OCI-LY1 (cell line): ENCODE results near the gene PTPRT.

Experiments used
- H2AFZ ChIP-seq: fragments of 200-600 bp; sonication (generic), shearing (Covaris generic); 2 replicates; pipeline ENCODE4 v1.6.0; 2014; ENCODE audit warnings: antibody characterized with exemption, mild to moderate bottlenecking, low read length
- H3F3A ChIP-seq: fragments of 200-600 bp; sonication (generic), shearing (Covaris generic); 2 replicates; pipeline ENCODE4 v1.6.0; 2014; ENCODE audit warnings: mild to moderate bottlenecking, antibody characterized with exemption, low read length, moderate library complexity; ENCODE audit not compliant: insufficient read depth
- H3K27ac ChIP-seq: fragments of 200-600 bp; sonication (generic); 2 replicates; pipeline ENCODE4 v1.5.1; 2014; ENCODE audit warnings: low read length, mixed run types, mild to moderate bottlenecking, low read depth; ENCODE audit not compliant: poor library complexity, severe bottlenecking
- H3K27me3 ChIP-seq: fragments of 200-600 bp; sonication (generic); 2 replicates; pipeline ENCODE4 v1.6.0; 2014; ENCODE audit warnings: antibody characterized with exemption, mild to moderate bottlenecking, low read length, moderate library complexity; ENCODE audit not compliant: insufficient read depth
- H3K36me3 ChIP-seq: fragments of 200-600 bp; sonication (generic); 2 replicates; pipeline ENCODE4 v1.6.1; 2014; ENCODE audit warnings: mild to moderate bottlenecking, antibody characterized with exemption, low read length, moderate library complexity, mixed read lengths; ENCODE audit not compliant: insufficient read depth
- H3K4me1 ChIP-seq: fragments of 200-600 bp; sonication (generic); 2 replicates; pipeline ENCODE4 v1.5.1; 2014; ENCODE audit warnings: mild to moderate bottlenecking, low read length, moderate library complexity; ENCODE audit not compliant: insufficient read depth, severe bottlenecking
- H3K4me2 ChIP-seq: fragments of 200-600 bp; sonication (generic), shearing (Covaris generic); 2 replicates; pipeline ENCODE4 v1.6.1; 2014; ENCODE audit warnings: low read length
- H3K4me3 ChIP-seq: fragments of 200-600 bp; sonication (generic); 2 replicates; pipeline ENCODE4 v1.5.1; 2014; ENCODE audit warnings: low read length, low read depth, mild to moderate bottlenecking, mixed read lengths; ENCODE audit not compliant: poor library complexity, severe bottlenecking
- H3K79me2 ChIP-seq: fragments of 200-600 bp; shearing (Covaris generic); 2 replicates; pipeline ENCODE4 v1.6.1; 2016; ENCODE audit warnings: mixed run types, low read length, mixed read lengths; ENCODE audit not compliant: insufficient read depth
- H3K9ac ChIP-seq: fragments of 200-600 bp; sonication (generic), shearing (Covaris generic); 2 replicates; pipeline ENCODE4 v1.6.1; 2014; ENCODE audit warnings: mild to moderate bottlenecking, low read length, mixed read lengths
- H3K9me2 ChIP-seq: fragments of 200-600 bp; sonication (generic), shearing (Covaris generic); 2 replicates; pipeline ENCODE4 v1.6.1; 2014; ENCODE audit warnings: low read depth, mild to moderate bottlenecking, low read length, mixed read lengths
- H3K9me3 ChIP-seq: fragments of 200-600 bp; shearing (Covaris generic); 2 replicates; pipeline ENCODE4 v1.6.1; 2014; ENCODE audit warnings: low read length, mixed read lengths
- H4K20me1 ChIP-seq: fragments of 200-600 bp; sonication (generic), shearing (Covaris generic); 2 replicates; pipeline ENCODE4 v1.6.0; 2016; ENCODE audit warnings: mild to moderate bottlenecking, low read length; ENCODE audit not compliant: insufficient read depth
- EZH2 ChIP-seq: fragments of 200-600 bp; sonication (generic), shearing (Covaris generic); IDR thresholded peaks from 2 replicates; pipeline ENCODE4 v1.8.0; 2017; ENCODE audit warnings: borderline replicate concordance, mixed run types, mild to moderate bottlenecking, antibody characterized with exemption, low read length, moderate library complexity, mixed read lengths
- TF ChIP-seq, protein P1 (sequence below): fragments of 200-600 bp; sonication (generic), shearing (Covaris generic); IDR thresholded peaks from 2 replicates; pipeline ENCODE4 v1.5.1; 2017; ENCODE audit warnings: mild to moderate bottlenecking, antibody characterized with exemption, low read length, moderate library complexity, mixed read lengths

PTPRT gene

GRCh38 chr20:42093041-42093440 is 1096.7 kb downstream of the PTPRT start:
- Histone ChIP-seq H3K27ac (no peak overlapping the region), H3F3A (no peaks in the 10 kb centered on the region), H3K4me3 (no peak overlapping the region), H3K9ac (no peak overlapping the region), H3K4me2 (no peak overlapping the region), H2AFZ (no peak overlapping the region), H3K9me3 (no peaks in the 10 kb centered on the region), H3K27me3 (no peaks in the 10 kb centered on the region), H3K79me2 (no peaks in the 10 kb centered on the region), H3K9me2 (no peaks in the 10 kb centered on the region), H3K4me1 (no peaks in the 10 kb centered on the region), H3K36me3 (no peaks in the 10 kb centered on the region), H4K20me1 (no peaks in the 10 kb centered on the region)
- TF ChIP-seq EZH2 = no peak
- TF ChIP-seq, protein P1, sequence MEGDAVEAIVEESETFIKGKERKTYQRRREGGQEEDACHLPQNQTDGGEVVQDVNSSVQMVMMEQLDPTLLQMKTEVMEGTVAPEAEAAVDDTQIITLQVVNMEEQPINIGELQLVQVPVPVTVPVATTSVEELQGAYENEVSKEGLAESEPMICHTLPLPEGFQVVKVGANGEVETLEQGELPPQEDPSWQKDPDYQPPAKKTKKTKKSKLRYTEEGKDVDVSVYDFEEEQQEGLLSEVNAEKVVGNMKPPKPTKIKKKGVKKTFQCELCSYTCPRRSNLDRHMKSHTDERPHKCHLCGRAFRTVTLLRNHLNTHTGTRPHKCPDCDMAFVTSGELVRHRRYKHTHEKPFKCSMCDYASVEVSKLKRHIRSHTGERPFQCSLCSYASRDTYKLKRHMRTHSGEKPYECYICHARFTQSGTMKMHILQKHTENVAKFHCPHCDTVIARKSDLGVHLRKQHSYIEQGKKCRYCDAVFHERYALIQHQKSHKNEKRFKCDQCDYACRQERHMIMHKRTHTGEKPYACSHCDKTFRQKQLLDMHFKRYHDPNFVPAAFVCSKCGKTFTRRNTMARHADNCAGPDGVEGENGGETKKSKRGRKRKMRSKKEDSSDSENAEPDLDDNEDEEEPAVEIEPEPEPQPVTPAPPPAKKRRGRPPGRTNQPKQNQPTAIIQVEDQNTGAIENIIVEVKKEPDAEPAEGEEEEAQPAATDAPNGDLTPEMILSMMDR = no peak

DNA sequence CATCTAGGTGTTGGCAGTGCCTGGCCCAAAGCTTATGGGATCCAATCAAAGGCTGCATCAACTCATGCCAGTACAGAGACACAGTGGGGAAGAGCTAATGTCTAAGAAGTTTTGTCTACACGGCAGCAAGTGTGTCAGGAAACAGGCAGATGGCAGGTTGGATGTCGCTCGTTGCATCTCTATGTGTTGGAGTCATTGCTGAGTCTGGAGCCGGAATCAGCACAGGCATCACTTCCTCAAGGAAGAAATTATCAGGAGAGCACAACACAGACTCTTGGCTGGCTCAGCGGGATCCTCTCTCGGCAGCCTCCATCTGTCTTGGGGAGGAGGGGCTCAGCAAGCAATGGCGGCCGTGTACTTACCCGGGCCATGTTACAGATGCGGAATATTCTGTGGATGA is 1104.3 kb downstream of the PTPRT start:
- no peak overlapping the region for H3K4me2 ChIP-seq
- no peak overlapping the region for H3K4me3 ChIP-seq
- H3K9ac ChIP-seq = no peak overlapping the region
- no peak for TF ChIP-seq EZH2
- TF ChIP-seq, protein P1 = no peak
- no peaks in the 10 kb centered on the region for H3K9me3 ChIP-seq
- no peak overlapping the region for H3K27ac ChIP-seq
- H3K79me2 ChIP-seq = no peaks in the 10 kb centered on the region
- no peaks in the 10 kb centered on the region for H3K36me3 ChIP-seq
- H3K4me1 ChIP-seq = no peaks in the 10 kb centered on the region
- no peaks in the 10 kb centered on the region for H3K27me3 ChIP-seq
- no peaks in the 10 kb centered on the region for H3K9me2 ChIP-seq
- no peaks in the 10 kb centered on the region for H3F3A ChIP-seq
- H4K20me1 ChIP-seq = no peaks in the 10 kb centered on the region
- no peak overlapping the region for H2AFZ ChIP-seq

GRCh38 chr20:42083280-42083679 is 1106.4 kb downstream of the PTPRT start:
- H3K27ac ChIP-seq = no peak overlapping the region
- TF ChIP-seq, protein P1 = no peak
- TF ChIP-seq EZH2 = no peak
- H2AFZ ChIP-seq = no peak overlapping the region
- H3K4me3 ChIP-seq = no peak overlapping the region
- H3K9ac ChIP-seq = no peak overlapping the region
- H3K9me3 ChIP-seq = no peaks in the 10 kb centered on the region
- H3K27me3 ChIP-seq = no peaks in the 10 kb centered on the region
- H3F3A ChIP-seq = no peaks in the 10 kb centered on the region
- H3K9me2 ChIP-seq = no peaks in the 10 kb centered on the region
- H3K4me1 ChIP-seq = no peaks in the 10 kb centered on the region
- H3K79me2 ChIP-seq = no peaks in the 10 kb centered on the region
- no peak overlapping the region for H3K4me2 ChIP-seq
- no peaks in the 10 kb centered on the region for H3K36me3 ChIP-seq
- no peaks in the 10 kb centered on the region for H4K20me1 ChIP-seq
